ENCODE measurements around the gene HS6ST3.

HS6ST3 gene

DNA sequence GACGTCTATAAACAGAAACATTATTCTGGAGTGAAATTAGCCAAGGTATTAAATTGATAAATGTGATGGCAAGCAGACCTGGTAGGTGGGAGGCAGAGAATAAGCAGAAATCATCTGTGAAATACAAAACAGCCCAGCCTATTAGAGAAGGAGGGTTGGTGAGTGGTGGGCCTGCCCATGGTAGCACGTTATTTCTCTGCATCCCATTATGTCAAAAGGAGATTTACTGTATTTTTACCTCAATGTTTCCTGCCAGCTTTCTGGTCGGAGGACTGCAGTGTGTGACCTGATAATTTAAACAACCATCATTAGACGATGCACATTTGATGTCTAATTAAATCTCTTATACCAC, 703.5 kb downstream of the HS6ST3 start:
- no peak for DNase-seq (ENCODE audit: low spot score)

DNA sequence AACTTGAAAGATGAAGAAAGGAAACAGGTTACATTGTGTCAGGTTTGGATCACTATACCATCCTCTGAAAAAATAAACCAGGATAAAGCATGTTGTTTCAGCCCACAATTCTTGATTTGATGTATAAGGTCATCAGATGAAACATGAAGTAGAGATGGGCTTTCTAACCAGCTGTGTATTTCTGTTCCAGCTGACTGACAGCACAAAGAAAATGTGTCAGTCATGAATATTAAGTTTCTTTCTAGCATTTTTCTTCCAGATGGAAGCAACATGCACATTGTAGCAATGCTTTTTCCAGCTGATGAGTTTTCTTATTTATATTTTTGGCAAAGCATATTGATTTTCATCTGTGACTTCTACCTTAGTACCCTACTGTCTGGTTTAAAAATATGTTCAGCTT, 704.8 kb downstream of the HS6ST3 start:
- DNase-seq (ENCODE audit: low spot score) = no peak

DNA sequence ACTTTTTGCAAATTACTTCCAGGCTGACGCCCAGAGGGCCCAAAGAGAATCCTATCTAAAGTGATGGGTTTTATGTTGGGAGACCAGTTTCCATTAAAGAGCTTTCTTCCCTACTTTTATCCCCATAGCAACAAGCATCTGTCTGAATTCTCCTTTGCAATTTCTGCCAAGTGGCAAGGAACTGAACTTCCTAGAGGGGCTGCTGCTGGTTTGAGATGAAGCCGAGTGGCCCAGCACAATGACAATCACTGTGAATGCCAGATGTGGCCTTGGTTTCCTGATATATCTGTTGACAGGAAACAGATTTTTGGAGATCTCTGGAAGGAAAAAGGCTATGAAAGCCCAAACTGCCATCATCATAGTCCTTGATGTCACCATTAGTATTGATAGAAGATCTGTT, 705.8 kb downstream of the HS6ST3 start:
- DNase-seq (ENCODE audit: low spot score) = no peak

DNA sequence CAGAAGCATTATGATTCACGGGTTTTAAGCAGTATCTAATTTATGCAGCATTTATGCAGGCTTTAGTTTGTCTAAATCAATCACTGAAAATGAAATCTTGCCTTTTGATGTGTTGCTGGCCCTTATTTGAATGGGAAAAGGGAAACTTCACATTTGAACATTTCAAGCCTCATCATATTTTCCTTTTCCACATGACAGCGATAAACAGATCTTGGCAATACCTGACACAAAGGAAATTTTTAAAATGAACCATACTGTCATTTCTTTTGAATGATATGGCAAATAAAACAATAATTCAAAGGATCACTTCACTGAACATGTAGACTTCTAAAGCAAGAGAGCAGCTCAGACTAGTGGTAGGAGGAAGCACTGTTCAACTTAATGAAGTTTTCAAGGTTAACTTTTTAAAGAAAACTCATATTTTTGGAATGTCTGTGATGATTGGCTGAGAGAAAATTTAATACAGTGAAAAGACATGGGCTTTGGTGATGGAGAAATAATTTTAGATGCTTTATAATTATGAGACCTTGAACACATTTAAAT, 706.3 kb downstream of the HS6ST3 start:
- no peak for DNase-seq (ENCODE audit: low spot score)

DNA sequence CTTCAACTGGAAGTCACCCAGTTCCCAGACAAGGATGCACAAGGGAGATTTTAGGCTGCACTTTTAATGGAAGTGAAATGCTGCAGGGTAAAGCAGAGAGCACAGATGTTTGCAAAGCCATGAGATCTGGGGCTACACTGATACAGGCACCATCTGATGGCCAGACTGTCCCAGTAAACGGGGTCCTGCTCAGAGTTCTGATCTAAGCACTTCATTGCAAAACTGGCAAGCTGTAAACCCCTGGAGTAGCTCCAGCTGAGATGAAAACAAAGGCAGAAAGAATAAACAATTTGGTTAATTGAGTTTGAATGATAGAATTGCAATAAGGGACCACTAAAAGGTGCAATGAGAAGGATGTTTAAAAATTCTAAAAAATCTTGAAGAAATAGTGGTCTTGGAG, 707.2 kb downstream of the HS6ST3 start:
- DNase-seq (ENCODE audit: low spot score) = no peak

DNA sequence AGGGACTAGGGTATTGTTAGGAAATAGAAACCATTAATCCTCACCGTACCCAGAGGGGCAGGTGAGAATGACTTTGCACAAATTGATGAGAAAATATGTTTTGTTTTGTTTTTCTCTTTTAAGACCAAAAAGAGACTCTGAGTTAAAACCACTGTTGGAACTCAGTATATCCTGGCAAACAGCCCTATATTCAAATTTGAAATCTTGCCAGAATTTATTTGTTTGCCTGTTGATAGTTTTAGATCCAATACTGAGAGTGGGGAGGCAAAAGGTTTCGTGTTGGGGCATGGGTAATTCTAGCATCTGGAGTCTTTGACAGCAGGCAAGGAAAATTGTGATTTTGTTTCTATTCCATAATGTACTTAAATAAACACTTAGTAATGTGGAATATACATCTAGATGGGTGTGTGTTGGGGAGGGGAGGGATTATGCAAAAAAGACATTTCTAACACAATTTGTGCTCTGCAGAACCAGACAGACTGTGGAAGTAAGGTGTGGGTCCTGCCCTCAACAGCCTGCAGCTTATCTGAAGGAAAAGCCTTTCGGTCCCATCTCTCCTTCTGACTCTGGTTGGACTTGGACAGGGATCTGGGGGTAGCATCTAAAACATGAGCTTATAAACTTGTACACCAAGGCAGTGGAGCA, 713.7 kb downstream of the HS6ST3 start:
- DNase-seq (ENCODE audit: low spot score) = no peak

DNA sequence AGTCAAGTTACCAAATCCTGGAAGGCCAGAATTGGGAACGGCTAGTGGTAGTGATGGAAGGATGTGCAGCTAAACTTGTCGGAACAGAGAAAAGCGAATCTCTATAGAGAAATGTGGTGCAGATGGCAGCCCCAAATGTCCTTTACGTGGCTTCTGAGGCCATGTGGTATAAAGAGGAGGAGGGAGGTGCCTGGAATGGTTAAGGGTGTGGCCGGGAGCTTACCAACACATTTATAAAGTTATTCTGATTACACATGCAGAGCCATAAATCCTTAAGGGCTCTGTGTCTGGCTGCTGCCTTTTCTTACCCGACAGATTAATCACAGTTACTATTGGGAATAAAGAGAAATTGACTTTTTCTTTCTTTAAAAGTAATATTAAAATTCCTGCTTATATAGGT, 714.3 kb downstream of the HS6ST3 start:
- DNase-seq (ENCODE audit: low spot score) = no peak

DNA sequence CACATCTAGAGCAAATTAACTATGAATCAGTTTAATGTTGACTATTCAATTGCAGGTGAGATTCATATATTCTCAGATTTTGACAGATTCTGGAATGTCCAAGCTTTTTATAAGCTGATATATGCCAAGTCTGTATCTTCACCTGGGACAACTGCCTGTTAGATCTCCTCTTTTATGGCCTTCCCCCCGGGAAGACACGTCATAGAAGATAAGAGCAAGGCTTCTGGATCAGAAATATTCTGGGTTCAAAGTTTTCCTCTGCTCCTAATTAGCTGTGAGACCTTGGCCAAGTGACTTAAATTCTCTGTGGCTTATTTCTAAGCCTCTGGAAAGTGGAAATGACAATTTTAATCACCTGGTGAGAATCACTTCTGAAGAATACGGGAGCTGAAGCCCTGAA, 716.8 kb downstream of the HS6ST3 start:
- DNase-seq (ENCODE audit: low spot score) = no peak

DNA sequence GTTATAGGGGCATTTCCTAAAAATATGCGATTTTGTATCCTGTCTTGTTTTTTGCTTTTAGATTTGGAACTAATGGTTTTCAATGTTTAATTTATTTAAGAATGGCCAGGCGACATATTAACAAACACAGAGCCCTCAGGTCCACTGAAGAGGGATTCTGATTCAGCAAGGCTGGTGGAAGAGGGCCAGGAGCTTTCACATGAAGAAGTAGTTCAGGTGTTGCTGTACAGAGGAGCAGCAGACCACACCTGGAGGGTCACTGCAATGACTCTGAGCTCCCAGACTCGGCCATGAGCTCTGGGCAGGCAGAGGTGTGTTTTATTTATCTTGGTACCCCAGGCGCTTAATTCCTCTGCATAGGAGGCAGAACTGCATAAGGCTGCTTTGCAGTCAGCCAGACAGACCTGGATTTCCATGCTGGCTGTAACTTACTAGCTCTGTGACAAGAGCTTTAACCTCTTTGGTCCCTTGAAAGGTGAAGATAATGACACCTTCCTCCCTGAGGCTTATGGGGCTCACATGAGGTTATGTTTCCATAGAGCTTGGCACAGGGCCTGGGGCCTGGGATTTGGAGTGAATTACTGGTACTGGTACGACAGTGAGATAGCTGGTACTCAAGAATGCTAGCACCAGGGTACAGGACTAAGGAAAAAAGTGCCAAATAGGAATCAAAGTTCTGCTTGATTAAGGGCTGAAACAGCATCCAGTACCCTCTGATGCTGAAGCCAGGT, 719.6 kb downstream of the HS6ST3 start:
- no peak for DNase-seq (ENCODE audit: low spot score)

DNA sequence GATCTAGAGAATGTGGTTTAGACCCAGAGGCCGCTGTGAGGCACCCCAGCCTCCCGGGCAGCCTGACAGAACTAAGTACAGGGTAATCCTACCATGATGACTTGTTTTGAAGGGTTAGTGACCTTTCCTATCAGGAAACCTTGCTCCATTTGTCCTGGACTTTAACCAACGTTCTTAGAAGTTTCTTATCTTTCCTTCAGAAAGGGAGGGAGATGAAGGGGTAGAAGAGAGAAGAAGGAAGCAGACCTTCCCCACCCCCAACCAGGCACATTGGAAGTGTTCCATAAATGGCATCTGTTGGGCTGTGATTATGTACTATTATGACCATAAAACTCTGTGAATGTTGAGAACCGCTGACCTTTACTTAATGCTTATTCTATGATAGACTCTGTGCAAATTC, 720.2 kb downstream of the HS6ST3 start:
- no peak for DNase-seq (ENCODE audit: low spot score)

DNA sequence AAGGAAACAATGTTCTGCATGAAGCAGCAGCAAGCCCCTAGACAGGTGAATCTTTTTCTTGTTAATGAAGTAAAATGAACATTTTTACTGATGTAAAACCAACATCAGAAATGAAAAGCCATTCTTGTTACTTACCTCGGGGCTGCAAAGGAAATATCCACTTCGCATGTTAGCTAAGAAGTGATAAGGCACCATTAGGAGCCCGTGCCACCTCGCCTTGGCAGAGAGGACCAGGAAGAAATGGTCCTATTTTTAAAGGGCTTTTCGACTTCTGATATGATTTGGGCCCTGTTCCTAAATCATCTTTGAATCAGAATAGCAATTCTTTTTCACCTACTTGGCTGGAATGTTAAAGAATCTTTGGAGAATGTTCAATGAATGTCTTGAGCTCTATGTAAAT, 721.1 kb downstream of the HS6ST3 start:
- no peak for DNase-seq (ENCODE audit: low spot score)

DNA sequence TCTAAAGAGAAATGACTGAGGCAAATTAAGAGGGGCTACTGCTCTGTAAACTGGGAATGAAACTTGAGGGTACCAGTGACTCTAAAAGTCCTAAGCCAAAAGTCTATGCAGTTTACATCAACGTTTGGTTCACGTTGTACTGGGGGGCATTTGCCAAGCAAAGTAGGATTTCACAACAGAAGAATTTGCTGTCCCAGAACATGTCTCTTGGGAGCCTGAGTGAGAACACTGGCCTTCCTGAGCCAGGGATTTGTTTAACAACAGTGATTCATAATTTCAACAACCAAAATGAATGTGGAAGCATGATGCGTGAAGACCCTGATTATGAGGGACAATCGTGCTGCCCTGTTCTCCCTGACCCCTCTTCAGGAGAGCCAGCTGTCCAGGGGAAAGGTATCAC, 726.4 kb downstream of the HS6ST3 start:
- DNase-seq (ENCODE audit: low spot score) = no peak

DNA sequence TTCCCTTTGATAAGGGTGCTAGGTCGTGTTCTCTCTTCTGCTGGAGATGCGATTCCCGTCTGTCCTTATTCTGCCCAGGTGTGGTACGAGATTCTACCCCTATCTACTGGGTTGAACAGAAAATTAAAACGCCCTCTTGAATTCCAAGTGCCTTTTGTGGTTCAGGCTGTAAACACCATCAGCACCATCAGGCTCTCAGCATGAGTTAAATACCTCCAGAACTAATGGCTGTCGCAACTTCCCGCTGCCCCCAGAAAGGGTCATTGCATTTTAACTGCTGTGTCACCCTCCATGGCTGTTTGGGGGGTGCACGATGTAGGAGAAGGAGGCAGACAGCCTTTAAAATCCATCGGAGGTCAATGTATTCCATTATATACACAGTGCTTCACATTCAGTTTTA, 727.0 kb downstream of the HS6ST3 start:
- no peak for DNase-seq (ENCODE audit: low spot score)

DNA sequence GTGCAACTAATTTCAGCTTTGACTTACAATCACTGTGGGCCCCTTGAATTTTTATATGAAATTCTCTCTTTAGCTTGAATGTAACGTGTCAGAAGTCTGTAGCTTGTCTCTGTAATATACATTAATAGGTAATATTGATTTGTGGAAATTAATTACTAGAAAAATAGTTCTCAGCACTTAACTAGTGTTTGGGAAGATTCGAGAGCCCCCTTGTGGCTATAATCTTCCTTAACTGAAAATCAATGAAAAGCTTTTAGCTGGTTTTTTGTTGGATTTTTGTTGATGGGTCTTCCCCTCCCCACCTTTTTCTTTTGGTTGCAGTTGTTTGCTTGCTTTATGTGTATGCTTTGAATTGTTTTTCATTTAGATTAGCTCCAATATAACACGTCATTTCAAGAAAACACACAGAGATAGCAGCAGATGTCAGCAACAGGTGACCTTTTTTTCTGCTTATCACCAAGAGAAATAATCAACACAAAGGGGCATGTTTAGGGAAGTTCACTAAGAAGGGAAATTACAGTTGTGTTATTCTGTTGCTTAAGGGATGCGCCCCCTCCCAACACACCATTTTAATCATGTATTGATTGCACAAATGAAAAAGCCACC, 727.5 kb downstream of the HS6ST3 start:
- DNase-seq (ENCODE audit: low spot score) = no peak

DNA sequence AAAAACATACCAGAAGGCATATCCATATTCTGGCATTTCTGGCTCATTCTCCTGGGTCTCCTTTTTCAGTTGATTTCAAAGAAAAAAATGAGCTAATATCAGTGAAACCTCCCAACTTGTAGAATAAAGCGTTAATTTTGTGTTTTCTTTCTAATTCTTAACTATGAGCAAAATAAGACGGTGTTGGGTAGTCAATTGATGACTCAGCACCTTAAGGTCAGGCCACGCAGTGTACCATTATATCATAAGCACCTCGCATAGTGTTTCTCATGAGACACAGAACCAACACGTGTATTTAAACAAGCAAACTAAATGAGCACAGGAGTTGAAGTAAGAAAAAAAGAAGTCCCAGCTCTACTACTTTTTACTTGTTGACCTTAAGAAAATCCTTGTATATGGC, 729.5 kb downstream of the HS6ST3 start:
- DNase-seq (ENCODE audit: low spot score) = no peak

DNA sequence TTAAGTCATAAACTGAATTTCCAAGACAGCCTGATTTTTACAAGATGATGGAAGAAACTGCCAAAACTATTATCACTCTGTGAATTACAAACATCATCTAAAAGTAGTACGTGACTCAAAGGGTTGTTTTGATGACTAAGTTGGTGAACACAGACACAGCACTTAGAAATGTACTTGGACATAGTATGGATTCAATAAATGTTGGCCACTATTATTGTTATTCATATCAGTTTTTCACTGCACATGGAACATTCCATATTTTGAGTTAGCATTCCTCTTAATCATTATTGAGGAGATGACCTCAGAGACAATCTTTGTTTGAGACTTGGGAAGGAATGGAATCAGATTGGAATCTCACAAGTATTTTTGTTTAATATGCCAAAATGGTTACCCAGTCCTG, 731.5 kb downstream of the HS6ST3 start:
- no peak for DNase-seq (ENCODE audit: low spot score)

DNA sequence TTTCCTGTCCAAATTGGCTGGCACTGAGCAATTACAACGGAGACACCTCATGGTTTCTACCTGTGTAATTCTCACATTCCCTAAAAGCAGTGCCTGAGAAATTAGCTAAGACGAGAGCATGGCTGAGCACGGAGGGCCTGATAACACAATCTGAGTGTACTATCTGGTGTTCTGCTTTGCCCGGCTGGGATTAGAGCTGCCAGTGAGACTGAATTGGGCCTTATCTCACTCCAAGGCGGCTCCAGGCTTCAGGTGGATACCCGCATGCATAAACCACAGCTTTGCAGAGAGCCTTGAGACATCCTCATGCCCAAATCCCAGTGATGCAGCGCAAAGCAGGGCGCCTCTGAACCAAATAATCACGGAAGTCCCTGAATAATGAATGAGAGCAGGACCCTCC, 732.1 kb downstream of the HS6ST3 start:
- no peak for DNase-seq (ENCODE audit: low spot score)

DNA sequence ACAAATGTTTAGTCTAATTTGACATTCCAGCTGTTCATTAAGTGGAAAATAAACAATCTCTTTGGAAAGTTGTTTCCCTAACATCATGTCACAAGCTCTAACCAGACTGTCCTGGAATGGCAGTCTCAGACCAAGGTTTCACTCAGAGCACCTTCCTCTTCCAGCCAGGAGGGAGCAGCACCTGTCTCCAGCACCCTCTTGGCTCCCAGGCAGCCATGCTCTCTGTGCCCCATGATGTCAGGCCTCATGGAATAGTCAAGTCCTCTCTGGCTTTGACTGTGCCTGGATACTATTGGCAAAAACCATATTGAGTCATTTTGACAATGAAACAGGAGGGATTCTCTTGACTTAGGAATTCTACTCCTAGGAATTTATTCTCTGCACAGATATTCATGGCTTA, 733.0 kb downstream of the HS6ST3 start:
- DNase-seq (ENCODE audit: low spot score) = peak; percentile 17

DNA sequence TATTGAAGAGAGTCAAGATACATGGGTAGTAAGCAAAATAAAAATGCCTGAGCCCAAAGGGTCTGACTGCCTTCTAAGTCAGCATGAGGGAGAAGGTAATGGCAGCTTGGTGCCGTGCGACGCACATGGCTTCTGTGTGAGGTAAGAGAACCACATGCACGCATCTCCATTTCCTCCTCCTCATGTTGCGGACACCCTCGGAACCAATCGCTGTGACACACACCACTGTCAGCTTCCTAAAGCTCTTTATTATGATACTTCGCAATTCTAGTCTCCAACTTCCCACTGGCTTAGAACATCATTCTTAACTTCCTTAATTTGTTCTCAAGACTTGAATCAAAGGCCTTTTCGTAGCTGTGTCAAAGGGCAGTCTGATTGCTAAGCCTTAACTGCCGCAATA, 734.2 kb downstream of the HS6ST3 start:
- DNase-seq (ENCODE audit: low spot score) = no peak

DNA sequence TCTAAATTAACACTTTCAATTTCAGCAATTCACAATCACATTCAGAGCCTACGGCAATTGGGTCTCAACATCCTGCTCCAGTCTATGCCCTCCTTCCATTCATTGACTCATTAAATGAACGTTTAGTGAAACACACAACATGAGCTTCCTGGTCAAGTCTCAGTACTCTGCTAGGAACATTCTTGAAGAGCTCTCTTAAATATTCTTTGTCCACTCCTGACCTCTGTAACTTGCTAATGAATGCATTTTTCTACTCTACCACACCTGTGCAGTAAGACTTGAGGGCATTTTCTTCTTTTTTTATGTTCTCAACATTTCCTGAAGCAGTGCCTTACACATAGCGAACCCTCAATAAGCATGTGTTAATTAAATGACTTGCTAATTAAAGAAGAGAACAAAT, 735.7 kb downstream of the HS6ST3 start:
- no peak for DNase-seq (ENCODE audit: low spot score)

DNA sequence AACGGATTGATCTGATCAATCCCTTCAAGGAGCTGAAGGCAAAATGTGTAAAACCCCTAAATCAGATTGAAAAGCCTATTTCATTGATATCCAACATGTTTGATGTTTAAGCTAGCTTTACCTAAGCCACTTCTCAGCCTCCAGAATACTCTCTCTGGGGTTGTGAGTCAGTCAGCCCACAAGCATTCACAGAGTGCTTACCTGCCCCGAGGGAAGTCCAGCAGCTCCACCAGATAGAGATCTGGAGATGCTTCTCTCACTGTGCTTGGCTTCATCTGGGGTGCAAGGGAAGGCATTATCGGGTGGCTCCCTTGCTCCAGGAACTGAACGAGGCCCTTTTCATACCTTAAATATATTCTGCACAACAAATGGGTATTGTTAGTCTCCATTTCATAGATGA, 744.7 kb downstream of the HS6ST3 start:
- no peak for DNase-seq (ENCODE audit: low spot score)

DNA sequence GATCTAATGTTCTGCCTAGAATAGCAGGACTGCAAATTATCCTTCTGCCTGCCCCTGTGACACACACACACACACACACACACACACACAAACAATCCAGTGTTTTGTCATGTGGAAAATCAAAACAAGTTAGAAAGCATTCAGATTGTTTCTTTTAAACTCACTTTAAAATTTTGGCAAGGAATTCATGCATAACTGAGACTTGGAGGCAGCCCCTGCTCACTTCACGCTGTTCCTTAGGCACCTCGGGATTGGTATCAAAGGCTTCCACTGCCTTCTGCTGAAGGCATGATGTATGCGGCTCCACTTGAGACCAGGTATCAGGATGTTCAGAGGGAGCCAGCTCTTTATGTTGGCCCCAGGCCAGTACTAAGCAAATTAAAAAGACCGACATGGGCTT, 745.6 kb downstream of the HS6ST3 start:
- DNase-seq (ENCODE audit: low spot score) = no peak

DNA sequence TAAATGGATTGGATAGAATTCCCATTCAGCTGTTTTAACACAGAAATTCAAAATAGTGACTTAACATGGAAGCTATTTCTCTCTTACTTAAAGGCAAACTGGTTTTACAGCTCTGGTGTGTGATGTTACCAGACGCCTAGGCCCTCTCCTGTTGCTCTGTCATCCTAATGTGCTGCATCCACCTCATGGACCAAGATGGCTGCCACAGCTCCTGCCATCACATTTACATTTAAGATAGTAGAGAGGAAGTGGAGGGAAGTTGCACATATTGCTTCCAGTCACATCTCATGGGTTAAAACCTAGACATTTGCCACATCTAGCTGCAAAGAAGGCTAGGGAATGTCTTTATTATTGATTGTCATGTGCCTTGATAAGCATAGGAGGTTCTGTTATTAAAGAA, 746.8 kb downstream of the HS6ST3 start:
- no peak for DNase-seq (ENCODE audit: low spot score)

DNA sequence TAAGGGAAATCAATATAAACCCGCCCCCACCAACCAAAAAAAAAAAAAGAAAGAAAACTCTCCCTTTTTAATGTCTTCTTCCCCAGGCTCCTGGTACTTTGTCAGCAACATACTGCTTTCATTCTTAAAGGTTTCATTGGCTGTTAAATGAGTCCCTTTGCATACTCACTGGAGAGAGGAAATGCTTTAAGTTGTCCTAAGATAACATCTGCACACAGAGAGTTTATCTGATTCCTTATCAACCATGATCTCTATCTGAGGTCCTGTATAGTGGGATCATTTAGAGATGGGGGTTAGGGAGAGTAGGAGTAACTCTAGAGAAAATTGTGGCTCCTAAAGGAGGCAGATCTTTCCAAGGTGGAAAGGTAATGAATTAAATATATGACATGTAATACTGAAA, 747.9 kb downstream of the HS6ST3 start:
- DNase-seq (ENCODE audit: low spot score) = no peak
